GM12864 (cell line): ENCODE data around the gene EPHB1.
"Not testable (repeated sequence)": the region's sequence is repeated elsewhere in the genome, so short reads cannot be mapped to it uniquely, and the experiment has no call there.

ENCODE experiments used
- DNase-seq: peaks from one replicate; pipeline ENCODE4 v3.0.0-alpha.2; 2011; ENCODE audit warnings: low read depth
- H3K4me3 ChIP-seq: 2 replicates; pipeline ENCODE4 v1.5.1; 2011; ENCODE audit warnings: mild to moderate bottlenecking, low read depth, low read length, control low read depth
- CTCF ChIP-seq: IDR thresholded peaks from 2 replicates; pipeline ENCODE4 v1.5.1; 2011; ENCODE audit warnings: low read depth, mild to moderate bottlenecking, moderate library complexity, low read length, control low read depth, inconsistent platforms; ENCODE audit errors: missing control alignments

EPHB1 gene

GRCh38 chr3:135020181-135020580, 225.1 kb downstream of the EPHB1 start:
- no peak for TF ChIP-seq CTCF
- no peak overlapping the region for H3K4me3 ChIP-seq
- no peak for DNase-seq

DNA sequence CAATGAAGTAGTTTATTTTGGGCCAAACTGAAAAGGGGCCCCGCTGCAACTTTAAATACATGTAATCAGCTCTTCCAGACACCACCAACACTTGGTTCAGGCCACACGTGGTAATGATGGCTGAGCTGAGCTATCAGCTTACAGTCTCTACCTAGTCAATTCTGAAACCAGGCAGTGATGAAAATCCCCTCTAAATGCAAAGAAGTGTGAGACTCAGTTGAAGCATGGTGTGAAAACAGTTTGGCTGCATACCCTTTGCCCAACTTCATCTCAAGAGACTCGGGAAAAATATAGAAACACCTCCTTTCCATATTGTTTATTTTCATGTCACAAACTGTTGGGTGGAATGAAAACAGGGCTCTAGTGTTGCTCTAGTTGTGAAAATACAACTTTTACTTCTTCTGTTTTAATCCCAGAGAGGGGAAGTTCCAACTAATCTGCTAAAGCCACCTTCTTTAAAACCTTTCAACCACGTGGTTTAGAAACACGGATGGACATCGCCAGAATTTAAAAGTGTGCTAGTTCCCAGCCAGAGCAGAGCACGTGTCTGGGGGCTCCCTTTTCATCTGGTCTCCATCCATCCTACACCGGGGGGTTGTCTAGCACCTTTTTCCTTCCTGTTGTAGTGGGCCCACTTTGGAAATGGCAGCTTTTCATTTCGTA, 229.1 kb downstream of the EPHB1 start:
- no peak for DNase-seq
- H3K4me3 ChIP-seq: no peak overlapping the region
- TF ChIP-seq CTCF: no peak

DNA sequence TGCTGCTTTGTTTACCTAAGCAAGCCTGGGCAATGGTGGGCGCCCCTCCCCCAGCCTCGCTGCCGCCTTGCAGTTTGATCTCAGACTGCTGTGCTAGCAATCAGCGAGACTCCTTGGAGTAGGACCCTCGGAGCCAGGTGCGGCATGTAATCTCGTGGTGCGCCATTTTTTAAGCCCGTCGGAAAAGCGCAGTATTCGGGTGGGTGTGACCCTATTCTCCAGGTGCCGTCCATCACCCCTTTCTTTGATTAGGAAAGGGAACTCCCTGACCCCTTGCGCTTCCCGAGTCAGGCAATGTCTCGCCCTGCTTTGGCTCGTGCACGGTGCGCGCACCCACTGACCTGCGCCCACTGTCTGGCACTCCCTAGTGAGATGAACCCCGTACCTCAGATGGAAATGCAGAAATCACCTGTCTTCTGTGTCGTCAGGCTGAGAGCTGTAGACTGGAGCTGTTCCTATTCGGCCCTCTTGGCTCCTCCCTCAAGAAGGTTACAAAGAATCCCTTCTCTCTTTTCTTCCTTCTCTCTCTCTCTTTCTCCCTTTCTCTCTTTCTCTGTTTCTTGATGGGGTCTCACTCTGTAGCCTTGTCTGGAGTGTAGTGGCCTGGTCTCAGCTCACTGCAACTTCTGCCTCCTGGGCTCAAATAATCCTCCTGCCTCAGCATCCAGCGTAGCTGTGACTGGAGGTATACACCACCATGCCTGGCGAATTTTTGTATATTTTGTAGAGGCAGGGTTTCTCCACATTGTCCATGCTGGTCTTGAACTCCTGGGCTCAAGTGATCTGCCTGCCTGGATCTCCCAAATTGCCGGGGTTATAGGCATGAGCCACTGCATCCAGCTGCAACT, 235.9 kb downstream of the EPHB1 start:
- H3K4me3 ChIP-seq: not testable (repeated sequence)

DNA sequence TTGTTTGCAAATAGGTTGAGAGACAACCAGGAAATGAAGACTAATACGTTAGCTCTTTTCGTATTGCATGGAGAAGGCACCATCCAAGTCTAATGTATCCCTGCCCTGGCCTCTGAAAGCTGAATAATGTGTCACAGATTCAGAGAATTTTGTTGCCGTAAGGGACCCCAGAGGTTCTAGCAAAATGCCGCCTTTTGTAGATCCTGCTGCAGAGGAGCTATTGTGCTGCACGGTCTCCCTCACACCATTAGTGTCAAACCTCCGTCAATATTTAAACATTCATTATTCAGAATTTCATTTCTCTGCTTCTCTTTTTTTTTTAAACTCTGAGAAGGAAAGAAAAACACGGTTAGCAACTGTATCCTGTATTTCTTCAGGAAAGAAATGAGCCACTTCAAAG, 238.7 kb downstream of the EPHB1 start:
- DNase-seq: no peak
- TF ChIP-seq CTCF: no peak
- H3K4me3 ChIP-seq: no peak overlapping the region

More for the DNA sequence above, 235.9 kb downstream of the EPHB1 start:
- not testable (repeated sequence) for DNase-seq

- TF ChIP-seq CTCF: no peak
- no peak for DNase-seq
- H3K4me3 ChIP-seq: no peak overlapping the region
Observed at GRCh38 chr3:135034291-135034768, 239.3 kb downstream of the EPHB1 start.

- no peak overlapping the region for H3K4me3 ChIP-seq
- DNase-seq: no peak
- no peak for TF ChIP-seq CTCF
Observed at GRCh38 chr3:135034891-135035440, 239.9 kb downstream of the EPHB1 start.

DNA sequence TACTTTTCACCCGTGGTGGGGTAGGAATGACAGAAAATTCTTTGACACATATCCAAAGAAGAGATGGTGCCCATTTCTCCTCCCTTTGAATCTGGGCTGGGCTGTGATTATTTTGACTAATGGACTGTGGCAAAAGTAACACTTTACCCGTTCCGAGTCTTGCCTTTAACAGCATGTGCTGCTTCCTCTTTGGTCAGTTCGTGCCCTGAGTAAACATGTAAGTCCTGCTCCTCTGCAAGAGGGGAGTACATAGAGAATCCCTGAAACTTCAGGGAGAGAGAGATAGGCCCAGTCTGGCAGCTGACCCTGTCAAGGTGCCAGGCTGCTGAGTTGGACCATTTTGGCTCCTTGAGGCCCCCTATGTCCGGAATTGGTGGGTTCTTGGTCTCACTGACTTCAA, 243.1 kb downstream of the EPHB1 start:
- H3K4me3 ChIP-seq: no peak overlapping the region
- TF ChIP-seq CTCF: no peak
- no peak for DNase-seq

DNA sequence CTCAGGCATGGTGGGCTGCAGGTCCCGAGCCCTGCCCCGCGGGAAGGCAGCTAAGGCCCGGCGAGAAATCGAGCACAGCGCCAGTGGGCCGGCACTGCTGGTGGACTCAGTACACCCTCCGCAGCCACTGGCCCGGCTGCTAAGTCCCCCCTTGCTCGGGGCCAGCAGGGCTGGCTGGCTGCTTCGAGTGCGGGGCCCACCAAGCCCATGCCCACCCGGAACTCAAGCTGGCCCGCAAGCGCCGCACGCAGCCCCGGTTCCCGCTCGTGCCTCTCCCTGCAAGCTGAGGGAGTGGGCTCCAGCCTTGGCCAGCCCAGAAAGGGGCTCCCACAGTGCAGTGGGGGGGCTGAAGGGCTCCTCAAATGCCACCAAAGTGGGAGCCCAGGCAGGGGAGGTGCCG, 244.5 kb downstream of the EPHB1 start:
- not testable (repeated sequence) for DNase-seq, H3K4me3 ChIP-seq
